NCI-H2196 treated with DMSO at 0.1 percent for 48 hours (cell line): ENCODE measurements around the gene NXPE3.

ENCODE experiments used
- DNase-seq: peaks from one replicate; lab custom pipeline; 2025; ENCODE audit not compliant: unreplicated experiment; lab: John Stamatoyannopoulos, UW

NXPE3 gene

DNA sequence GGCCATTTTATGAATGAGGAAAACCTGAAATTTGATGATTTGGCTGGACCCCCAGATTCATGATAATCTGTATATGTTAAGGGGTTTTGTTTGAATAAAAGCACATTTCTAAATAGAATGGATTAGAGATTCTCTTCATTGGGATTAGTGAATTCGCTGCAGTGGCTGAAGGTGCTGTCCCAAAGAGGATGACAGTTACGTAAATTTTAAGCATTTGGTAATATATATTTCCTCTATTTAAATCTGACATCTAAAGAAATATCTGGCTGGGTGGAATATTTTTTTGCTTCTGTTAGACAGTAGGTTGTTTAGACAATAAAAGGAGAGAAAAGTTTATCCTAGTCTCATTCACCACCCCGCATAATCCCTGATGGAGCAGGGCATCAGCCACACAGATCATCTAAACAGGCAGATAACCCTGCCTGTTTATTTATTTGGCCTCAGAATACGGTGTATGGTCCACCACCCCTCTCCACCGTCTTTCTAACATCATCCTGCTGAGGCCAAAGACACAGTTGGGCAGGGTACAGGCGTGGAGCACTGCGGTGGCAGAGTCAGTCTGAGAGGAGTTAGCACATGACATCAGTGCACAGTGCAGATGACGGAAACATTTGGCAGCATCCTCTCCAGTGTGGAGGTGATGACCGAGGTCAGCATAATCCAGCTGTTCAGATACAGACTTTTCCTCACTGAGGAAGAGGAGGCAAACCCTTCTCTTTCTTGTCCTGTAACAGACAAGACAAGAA, 49.9 kb downstream of the NXPE3 start:
- no peak for DNase-seq

DNA sequence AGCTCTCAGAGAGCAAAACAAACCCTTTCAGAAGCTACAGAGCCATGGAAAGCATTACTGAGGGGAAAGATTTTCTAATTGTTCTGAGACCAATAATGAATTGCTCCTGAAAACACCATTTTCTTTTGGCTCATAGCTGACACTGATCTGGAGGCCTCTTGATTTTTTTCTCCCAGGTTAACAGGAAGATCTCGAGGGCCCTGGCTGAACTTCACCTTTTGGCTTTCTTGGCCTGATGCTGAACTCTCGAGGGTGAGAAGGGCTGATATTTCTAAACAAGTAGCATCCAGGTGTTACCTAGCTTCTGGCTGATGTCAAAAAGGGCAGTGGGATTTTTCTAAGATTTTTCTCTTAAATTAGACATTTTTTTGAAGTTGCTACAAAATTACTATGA, 50.4 kb downstream of the NXPE3 start:
- DNase-seq = no peak

DNA sequence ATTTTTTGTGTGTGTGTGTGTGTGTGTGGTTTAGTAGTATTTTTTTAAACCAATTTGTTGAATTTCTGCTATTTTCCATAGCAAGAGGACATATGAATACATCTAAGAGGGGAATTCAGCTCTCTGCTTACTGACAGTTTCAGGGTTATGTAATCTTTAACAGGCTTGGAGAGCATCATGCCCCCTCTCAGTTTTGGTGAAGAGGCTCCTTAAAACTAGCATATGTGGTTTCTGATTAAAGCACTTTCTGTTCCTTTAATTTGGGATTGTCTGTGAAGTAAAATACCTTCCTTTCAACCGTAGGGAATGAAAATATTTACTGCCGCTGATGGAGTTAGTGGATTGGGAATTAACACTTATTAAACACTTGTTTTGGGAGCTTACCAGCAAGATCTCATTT, 50.9 kb downstream of the NXPE3 start:
- DNase-seq = no peak

DNA sequence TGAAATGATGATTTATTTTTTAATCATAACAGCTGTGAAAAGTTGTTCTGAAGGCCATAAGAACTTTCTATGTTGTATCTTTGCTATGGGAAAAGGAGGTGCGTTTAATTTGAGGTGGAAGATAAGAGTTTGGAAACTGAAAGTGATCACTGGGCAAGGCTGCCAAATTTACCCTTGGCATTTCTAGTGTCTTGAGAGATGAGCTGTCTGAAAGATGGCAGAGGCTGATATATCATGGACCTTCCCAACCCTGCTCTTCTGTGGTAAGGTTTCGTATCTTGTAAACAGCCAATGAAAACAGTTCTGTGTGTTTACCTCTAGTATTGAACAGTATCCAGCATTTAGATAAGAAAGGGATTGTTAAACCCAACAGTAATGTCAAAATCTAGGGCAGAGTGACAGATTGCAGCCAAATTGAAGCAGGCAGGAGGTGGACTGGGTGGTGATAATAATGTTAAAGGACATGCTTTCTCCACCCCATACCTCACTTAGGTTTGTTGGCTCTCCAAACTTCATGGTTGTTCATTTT, 54.5 kb downstream of the NXPE3 start:
- DNase-seq = no peak

DNA sequence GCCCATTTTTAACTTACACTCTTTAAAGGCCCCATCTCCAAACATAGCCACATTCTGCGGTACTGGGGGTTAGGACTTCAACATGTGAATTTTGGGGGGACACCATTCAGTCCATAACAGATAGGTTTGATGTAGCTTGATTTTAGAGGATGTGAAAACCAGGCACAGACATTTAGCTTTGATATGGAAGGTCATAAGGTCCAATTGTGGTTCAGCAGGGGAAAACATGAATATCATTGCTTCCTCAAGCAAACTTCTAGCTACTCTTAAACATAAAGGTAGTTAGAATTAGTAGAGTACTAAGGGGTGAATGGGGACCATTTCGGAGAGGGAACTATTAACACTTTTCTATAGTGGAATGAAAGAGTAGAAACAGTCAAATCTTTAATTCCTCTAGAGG, 56.7 kb downstream of the NXPE3 start:
- DNase-seq = no peak

DNA sequence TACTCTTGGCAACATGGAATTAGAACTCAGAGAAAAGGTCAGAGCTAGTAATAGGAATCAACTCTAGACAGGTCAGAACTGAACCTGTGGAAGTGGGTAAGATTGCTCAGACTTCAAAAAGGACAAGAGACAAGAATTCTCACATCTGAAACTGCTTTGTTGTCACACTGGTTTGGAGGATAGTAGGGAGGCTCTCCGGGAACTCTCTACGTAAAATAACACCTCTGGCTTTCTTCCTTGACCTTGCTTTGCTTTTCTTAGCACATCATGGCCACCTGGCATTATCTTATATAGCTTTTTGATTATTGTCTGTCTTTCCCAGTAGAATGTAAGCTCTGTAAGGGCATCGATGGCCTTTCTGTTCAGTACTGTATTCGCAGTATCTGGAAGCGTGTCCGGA, 57.1 kb downstream of the NXPE3 start:
- no peak for DNase-seq

DNA sequence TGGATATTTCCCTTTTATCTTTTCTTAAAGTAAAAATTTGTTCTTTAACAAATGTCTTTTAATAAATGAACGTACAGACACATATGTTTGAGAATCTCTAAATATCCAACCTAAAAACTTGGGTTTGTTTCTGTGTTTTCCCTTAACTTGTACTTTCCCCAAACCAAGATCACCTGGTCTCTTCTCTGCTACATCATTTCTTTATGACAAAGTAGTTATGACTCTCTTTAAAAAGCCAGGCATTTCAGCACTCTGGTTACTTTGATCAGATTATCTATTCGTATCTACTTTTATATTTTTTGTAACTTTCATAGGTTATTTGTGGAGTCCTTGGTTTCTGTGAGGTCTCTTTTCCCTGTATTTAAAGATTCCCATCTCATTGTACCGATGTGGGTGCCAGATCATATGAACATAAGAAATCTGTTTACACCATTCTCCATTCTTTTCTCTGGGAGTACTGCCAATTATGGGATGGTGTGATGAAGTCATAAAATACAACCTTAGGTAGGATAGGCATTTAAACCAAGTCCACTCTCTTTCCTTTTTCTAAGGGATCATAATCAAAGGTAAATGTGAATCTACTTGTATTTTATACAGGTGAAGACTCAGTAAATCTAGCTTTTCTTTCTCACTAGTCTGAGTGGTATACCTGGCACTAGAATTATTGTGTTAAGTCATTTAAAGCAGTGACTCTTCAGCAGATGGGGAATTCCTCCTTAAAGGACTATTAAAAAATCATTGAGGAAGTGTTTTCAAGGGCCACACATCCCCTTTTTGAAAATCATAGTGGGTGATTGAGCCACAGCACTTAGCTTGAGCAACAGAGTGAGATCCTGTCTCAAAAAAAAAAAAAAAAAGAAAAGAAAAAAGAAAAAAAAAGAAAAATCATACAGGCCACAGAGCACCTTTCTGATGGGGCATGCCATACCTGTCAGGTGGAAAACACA, 57.9 kb downstream of the NXPE3 start:
- peak; percentile 66 for DNase-seq

DNA sequence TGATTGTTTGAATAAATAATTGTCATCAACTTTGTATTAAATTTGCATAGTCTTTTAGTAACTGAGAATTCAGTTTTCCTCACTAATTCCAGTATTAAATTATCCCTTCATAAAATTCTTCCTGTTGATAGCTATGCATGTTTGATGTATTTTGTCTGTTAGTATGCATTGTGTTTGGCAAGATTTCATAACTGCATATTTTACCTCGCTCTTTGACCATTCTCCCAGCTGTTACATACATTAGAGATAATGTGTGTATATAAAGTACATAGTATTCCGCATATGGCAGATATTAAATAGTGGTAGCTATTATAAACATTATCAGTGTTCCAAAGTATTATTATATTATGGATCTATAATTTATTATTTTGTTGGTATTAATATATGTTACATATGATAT, 59.7 kb downstream of the NXPE3 start:
- DNase-seq = no peak

DNA sequence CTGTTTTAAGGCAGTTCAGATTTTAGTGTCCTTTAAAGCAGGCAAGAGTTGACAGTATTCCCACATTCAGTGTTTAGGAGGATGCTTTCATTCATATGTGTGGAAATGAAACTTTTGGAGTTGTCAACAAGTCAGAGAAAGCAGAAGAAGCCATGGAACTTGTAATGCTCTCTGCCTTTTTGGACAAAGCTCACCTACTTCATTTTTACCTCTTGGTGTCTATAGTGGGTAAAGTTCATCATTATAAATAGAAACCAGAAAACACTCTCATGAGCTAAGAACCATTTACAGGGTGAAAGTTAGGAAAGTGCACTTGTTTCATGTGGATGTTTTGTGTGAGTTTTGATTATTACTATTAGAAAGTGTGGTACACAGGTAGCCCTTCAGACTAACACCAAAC, 61.1 kb downstream of the NXPE3 start:
- no peak for DNase-seq

DNA sequence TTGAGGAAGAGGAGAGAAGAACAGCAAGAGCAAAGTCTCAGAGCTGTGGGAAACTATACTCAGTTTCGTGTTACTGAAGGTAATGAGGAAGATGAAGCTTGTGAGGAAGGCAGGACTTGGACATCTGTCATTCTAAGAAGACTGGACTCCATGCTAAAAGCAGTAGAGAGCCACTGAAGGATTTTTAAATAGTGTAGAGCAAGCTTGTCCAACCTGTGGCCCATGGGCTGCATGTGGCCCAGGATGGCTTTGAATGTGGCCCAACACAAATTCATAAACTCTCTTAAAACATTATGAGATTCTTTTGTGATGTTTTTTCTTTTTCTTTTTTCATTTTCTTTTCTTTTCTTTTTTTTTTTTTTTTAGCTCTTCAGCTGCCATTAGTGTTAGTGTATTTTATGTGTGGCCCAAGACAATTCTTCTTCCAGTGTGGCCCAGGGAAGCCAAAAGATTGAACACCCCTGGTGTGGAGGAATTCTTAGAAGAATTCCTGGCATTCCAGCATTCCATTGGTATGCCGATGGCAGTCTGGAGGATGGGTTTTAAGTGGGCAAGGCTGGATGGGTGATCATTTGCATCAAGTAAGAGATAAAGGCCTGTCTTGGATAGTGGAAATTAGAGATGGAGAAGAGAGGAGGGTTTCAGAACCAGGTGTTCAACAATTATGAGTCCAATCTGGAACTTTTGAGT, 63.4 kb downstream of the NXPE3 start:
- DNase-seq = no peak

DNA sequence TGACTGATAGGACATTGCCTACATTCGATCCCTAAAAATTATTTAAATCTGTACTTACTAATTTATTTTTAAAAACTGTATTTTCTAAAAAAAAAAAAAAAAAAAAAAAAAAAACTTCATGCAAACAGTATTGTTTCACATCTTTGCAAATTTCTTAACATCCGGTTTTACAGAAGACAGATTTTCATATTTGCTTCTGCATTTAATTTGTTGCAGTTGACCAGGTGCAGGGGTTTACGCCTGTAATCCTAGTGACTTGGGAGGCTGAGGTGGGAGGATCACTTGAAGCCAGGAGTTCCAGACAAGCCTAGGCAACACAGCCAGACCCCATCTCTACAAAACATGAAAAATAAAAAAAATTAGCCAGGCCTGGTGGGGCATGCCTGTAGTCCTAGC, 63.9 kb downstream of the NXPE3 start:
- no peak for DNase-seq

DNA sequence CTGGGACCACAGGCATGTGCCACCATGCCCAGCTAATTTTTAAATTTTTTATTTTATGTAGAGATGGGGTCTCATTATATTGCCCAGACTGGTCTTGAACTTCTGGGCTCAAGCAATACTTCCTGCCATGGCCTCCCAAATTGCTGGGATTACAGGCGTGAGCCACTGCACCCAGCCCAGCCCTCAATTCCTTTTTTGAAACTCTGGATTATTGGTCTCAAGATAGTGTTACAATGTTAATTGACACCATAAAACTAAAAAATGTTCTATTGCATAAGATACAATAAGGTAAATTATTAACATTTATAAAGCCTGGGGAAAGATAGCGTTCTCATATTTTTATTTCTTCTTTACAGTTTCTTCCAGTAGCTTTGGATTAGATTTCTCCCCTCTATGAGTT, 66.4 kb downstream of the NXPE3 start:
- DNase-seq = no peak

DNA sequence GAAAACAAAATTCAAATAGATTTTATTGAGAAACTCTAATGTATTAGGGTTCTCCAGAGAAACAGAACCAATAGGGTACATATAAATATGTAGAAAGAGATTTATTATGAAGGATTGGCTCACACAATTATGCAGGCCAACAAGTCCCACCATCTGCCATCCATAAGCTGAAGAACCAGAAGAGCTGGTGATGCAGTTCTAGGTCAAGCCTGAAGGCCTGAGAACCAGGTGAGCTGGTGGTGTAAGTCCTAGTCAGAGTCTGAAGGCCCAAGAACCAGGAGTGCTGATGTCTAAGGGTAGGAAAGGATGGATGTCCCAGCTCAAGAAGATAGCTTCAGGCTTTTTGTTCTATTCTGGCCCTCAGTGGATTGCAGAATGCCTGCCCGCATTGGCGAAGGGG, 67.7 kb downstream of the NXPE3 start:
- no peak for DNase-seq

DNA sequence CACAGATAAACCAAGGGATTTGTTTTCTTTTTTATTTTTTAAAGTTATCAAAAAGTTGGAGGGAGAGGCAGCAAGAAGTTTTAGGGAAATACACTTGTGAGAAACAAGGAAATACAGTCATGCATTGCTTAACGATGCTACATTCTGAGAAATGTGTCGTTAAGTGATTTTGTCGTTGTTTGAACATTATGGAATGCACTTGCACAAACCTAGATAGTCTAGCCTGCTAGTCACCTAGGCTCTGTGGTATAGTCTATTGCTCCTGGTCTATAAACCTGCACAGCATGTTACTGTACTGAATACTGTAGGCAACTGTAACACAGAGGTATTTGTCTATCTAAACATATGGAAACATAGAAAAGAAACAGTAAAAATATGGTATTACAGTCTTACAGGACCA, 68.3 kb downstream of the NXPE3 start:
- no peak for DNase-seq

DNA sequence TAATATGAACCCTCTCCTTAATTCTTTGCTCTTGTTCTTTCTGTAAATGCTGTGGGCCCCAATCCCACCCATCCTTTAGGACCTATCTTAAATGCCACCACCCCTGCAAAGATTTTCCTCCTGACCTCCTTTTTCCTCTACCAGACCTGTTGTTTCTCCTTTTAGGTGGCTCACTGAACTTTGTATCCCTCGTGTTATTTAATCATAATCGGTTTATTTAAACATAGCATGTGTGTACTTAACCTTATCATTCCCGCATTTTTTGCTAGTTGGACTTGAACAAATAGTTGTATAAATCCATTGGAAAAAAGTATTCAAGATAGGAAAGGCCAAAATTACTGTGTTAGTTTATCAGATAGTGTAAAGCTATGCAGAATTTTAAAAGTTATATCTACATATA, 69.3 kb downstream of the NXPE3 start:
- DNase-seq = no peak

DNA sequence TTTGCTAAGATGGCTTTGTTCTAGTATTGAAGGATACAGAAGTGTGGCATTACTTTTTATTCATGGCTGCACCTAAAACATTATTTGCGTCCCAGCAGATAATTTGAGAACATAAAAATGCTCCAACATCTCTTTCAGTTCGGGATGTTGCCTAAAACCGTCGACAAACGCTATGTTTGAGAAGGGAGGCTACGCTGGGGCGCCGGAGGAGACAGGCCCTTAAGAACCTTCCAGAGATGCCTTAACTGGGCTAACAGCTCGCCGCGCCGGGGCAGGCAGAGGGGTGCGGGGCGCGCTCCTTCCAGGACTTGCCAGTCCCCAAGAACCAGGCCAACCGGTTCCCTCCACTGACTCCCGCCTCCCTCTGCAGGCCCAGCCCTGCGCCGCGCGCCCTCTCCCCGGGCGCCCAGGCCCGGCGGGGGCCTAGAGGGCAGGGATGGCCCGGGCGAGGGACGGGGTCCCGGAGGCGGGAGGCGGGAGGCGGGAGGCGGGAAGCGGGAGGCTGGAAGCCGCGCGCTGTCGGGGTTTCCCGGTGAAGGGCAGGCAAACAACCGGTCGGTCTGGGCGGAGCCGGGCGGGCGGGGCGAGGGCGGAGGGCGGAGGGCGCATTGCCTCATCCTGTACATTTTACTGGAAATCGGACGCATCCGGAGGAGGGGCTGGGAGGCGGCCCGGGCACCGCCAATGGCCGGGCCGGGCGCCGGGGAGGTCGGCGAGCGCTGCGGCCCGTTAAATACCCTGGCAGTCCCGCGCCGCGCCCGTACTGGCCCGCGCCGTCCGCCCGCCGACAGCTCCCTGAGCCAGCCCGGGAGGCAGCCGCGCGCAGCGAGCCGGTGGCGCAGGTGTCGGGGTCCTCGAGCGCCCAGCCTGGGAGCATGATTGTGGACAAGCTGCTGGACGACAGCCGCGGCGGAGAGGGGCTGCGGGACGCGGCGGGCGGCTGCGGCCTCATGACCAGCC, 70.0 kb downstream of the NXPE3 start, which contains the start of gene NFKBIZ:
Gene NFKBIZ (plus strand): TSS at position 761 of the 960 bp plus-strand sequence. CDS start 115 bp downstream, at position 876.
- DNase-seq = peak; percentile 97

DNA sequence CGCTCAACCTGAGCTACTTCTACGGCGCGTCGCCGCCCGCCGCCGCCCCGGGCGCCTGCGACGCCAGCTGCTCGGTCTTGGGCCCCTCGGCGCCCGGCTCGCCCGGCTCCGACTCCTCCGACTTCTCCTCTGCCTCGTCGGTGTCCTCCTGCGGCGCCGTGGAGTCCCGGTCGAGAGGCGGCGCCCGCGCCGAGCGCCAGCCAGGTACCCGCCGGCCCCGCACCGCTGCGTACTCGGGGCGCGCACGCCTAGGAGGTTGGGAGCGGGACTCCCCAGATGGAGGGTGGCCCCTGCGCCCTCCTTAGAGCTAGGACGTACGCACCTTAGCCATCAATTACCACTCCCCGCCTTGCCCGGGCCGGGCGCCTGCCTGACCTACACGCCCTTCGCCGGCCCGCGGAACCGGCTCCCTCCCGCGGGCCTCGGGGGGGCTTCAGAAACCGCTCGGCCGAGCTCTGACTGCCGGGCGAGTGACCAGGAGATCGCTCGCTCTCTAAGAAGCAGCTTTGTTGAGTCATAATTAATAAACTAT, 70.8 kb downstream of the NXPE3 start:
- no peak for DNase-seq

DNA sequence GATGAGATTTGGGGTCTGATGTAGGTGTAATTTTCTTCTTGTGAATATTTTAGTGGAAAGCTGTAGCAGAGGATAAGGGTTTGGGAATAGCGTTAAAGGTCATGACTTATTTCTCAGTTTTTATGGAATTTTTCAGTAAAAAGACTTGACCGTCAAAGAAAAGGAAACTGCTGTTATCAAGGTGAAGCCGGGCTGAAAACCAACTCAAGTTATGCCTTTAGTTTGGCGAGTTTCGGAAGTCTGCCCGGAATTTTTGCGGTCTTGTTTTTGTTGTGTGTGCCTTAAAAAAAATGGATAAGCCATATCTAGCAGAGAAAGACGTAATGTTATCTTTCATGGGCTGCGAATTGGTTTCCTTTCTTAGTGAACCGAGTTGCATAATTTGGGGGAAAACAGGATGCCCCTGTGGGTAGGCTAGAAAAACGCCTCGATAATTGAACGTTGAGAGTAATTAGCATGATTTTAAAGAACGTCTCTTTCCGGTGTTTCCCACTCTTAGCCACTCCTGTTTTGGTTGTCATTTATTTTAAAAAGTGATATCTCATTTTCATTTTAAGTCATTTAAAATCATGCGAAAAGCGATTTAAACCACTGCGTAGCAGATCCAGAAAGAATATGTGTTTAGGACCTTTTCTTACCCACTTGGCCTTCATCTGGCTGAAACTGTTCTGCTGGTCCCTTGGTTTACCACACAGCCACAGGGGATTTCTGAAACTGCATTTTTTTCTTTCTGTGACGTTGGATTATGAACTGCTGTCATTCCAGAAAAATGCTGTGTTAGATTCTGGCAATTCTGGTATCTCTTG, 71.4 kb downstream of the NXPE3 start:
- DNase-seq = no peak
